Activated T-cell treated with anti-CD3 and anti-CD28 coated beads, Interleukin-2, amount 50 U/mL, for 72 hours (primary cell): ENCODE measurements around the gene TRIAP1. TPM values are rescaled to one million over a fixed set of nuclear protein-coding genes. Genes with fewer than 3 reads are reported as not detected.

Experiments
- ATAC-seq, 2 donors: fragments of 150-1000 bp; cut with Tn5 transposase; replicated peaks in 1 of 2; 2 replicates each; pipeline ENCODE4 v1.10.0; 2021; ENCODE audit warnings: moderate library complexity in 2 of 2, mild to moderate bottlenecking in 1 of 2
- DNase-seq, 2 donors: peaks; one replicate each; pipeline ENCODE4 v3.0.0; 2021 to 2022; ENCODE audit warnings: mixed read lengths in 1 of 2
- H3K27ac Mint-ChIP-seq: one replicate; pipeline ENCODE4 v1.8.0; 2022; ENCODE audit warnings: mild to moderate bottlenecking, moderate library complexity, mixed read lengths
- H3K27me3 Mint-ChIP-seq: one replicate; pipeline ENCODE4 v1.8.0; 2022; ENCODE audit warnings: low read depth, mixed read lengths
- H3K36me3 Mint-ChIP-seq, 2 donors: one replicate each; pipeline ENCODE4 v1.8.0; 2022; ENCODE audit warnings: mixed read lengths in 2 of 2, mild to moderate bottlenecking in 1 of 2; ENCODE audit not compliant: insufficient read depth in 2 of 2
- H3K4me1 Mint-ChIP-seq: one replicate; pipeline ENCODE4 v1.8.0; 2022; ENCODE audit warnings: low read depth, mixed read lengths
- H3K4me3 Mint-ChIP-seq, 2 donors: one replicate each; pipeline ENCODE4 v1.8.0; 2022; ENCODE audit warnings: mild to moderate bottlenecking in 2 of 2, mixed read lengths in 2 of 2, moderate library complexity in 2 of 2
- H3K9me3 Mint-ChIP-seq, 2 donors: one replicate each; pipeline ENCODE4 v1.8.0; 2022; ENCODE audit warnings: mixed read lengths in 2 of 2
- total RNA-seq, 2 donors: library from RNA; stranded (reverse); gene quantifications; one replicate each; pipeline ENCODE4 v1.2.3, GENCODE V29; 2022

Gene TRIAP1
- total RNA-seq, 2 donors from 2014 or later = 44.5 to 68.0 TPM

- H3K27ac Mint-ChIP-seq = no peak overlapping the region
- no peaks in the 10 kb centered on the region for H3K27me3 Mint-ChIP-seq
- ATAC-seq (no peak), DNase-seq (no peak)
- H3K36me3 Mint-ChIP-seq = no peaks in the 10 kb centered on the region
- no peak overlapping the region for H3K4me3 Mint-ChIP-seq
- H3K9me3 Mint-ChIP-seq = no peaks in the 10 kb centered on the region
- H3K4me1 Mint-ChIP-seq = peaks cover 25% of the 10 kb centered on the region
Measured at GRCh38 chr12:120475643-120476042, 29.5 kb upstream of the TRIAP1 start.

DNA sequence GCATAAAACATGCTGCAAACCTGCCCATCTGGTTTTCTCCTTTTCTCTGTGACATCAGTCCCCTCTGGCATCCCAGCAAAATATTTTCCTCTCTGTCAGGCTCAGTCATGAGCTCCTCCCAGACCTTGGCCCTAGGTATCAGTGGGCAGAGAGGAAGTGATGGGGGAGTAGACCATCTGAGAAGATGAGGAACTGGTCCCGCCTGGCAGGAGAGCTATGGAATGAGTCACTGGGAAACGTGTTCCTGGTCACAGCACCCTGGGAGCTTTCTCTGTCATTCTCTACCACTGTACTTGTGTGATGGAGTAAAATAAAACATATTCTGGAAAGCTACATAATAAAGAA is 28.4 kb upstream of the TRIAP1 start:
- no peak for DNase-seq
- Mint-ChIP-seq H3K9me3 (no peaks in the 10 kb centered on the region), H3K36me3 (no peaks in the 10 kb centered on the region), H3K4me3 (no peak overlapping the region), H3K27ac (no peak overlapping the region), H3K4me1 (peaks cover 28% of the 10 kb centered on the region), H3K27me3 (no peaks in the 10 kb centered on the region)
- no peak for ATAC-seq

- Mint-ChIP-seq H3K4me3 (no peak overlapping the region), H3K4me1 (peaks cover 28% of the 10 kb centered on the region), H3K36me3 (no peaks in the 10 kb centered on the region), H3K27ac (no peak overlapping the region), H3K27me3 (no peaks in the 10 kb centered on the region), H3K9me3 (no peaks in the 10 kb centered on the region)
- ATAC-seq (no peak), DNase-seq (no peak)
Measured at GRCh38 chr12:120473807-120474615, 27.8 kb upstream of the TRIAP1 start.

GRCh38 chr12:120472521-120472920 is 26.3 kb upstream of the TRIAP1 start:
- Mint-ChIP-seq H3K4me3 (no peak overlapping the region), H3K9me3 (no peaks in the 10 kb centered on the region), H3K27ac (no peak overlapping the region), H3K36me3 (peaks cover 2 to 3% of the 10 kb centered on the region in 2 donors), H3K27me3 (no peaks in the 10 kb centered on the region), H3K4me1 (peaks cover 36% of the 10 kb centered on the region)
- DNase-seq (no peak), ATAC-seq (no peak)

- ATAC-seq (peak in 1 of 2 donors; percentile 29), DNase-seq (no peak)
- H3K4me1 Mint-ChIP-seq = peaks cover 58% of the 10 kb centered on the region
- peak overlapping the region; percentile 93 to 97 for H3K4me3 Mint-ChIP-seq
- peaks cover 6% of the 10 kb centered on the region in 2 donors for H3K36me3 Mint-ChIP-seq
- H3K27ac Mint-ChIP-seq = peak overlapping the region; percentile 94
- H3K27me3 Mint-ChIP-seq = no peaks in the 10 kb centered on the region
- no peaks in the 10 kb centered on the region for H3K9me3 Mint-ChIP-seq
Measured at GRCh38 chr12:120470150-120470784, 24.1 kb upstream of the TRIAP1 start.

DNA sequence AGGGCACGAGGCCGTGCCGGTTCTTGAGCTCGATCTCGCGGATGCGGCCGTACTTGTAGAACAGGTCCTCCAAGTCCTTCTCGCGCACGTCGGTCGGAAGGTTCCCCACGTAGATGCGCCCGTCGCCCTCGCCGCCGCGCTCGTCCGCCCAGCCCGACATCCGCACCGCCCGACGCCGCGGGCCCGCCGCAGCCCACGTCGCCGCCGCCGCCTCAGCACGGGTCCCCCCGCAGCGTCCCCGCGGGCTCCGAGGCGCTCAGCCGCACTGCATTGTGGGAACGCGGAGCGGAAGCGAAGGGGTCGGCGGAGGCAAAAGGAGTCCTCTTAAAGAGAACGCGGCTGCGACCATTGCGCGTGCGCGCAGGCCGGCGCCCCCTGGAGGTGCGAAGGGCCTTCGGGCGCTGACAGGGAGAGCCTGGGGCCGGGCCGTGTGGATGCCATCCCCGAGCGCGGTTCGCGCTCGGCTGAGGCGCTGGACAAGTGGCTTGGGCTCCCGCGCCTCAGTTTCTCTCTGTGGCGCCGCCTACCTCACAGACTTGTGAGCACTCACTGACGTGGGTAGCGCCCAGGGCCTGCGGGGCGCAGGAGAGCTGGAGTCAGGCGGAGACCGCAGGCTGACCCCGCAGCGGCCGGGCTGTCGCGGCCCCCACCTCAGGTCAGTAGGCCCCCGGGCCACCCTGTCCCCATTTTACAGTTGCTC is 23.4 kb upstream of the TRIAP1 start, which contains the start of gene SRSF9:
Gene SRSF9, minus strand, starts transcription at position 299 of the 700 bp plus-strand sequence. Its CDS starts 139 bp downstream, at position 160.
- DNase-seq = peak; percentile 98 to 99
- no peaks in the 10 kb centered on the region for H3K9me3 Mint-ChIP-seq
- H3K27me3 Mint-ChIP-seq = no peaks in the 10 kb centered on the region
- H3K4me3 Mint-ChIP-seq = peak within 1 kb of the TSS; percentile 93 to 97
- peak within 1 kb of the TSS; percentile 94 for H3K27ac Mint-ChIP-seq
- ATAC-seq = peak; percentile 95
- peaks cover 60% of the 10 kb centered on the region for H3K4me1 Mint-ChIP-seq
- peaks cover 9% of the 10 kb centered on the region in 2 donors for H3K36me3 Mint-ChIP-seq

DNA sequence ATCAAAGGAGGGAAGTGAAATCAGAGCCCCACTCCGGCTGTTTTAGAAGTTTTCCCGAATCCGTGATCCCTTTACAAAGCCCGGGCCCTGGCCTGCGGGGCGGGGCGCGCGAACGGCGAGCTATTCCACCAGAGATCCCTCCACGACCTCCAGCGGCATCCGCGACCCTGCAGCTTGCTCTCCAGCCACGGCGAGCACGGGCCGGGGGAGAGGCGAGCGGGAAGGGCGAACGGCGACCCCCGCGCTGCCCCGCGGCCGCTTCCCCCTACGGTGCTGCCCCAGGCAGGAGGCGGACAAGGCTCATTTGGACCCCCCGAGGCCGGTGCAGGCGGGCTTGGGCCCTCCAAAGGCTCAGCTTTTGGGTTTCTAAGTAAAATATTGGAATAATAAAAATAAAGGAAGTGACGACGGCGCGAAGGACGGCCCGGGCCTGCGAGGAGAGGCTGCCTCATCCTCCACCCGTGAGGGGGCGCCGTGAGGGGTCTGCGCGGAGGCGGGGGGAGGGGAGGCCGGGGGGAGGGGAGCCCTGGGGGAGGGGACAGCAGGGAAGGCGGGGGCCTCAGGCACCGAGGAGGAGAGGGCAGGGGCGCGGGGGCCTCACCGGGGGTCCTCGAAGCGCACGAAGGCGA is 22.8 kb upstream of the TRIAP1 start:
- Mint-ChIP-seq H3K4me1 (peaks cover 62% of the 10 kb centered on the region), H3K4me3 (peak overlapping the region; percentile 93 to 97), H3K27ac (peak overlapping the region; percentile 93), H3K9me3 (no peaks in the 10 kb centered on the region), H3K36me3 (peaks cover 9 to 13% of the 10 kb centered on the region in 2 donors), H3K27me3 (no peaks in the 10 kb centered on the region)
- DNase-seq (peak; percentile 30 to 53), ATAC-seq (peak; percentile 37 to 48)

GRCh38 chr12:120468325-120468820 is 22.2 kb upstream of the TRIAP1 start:
- no peaks in the 10 kb centered on the region for H3K27me3 Mint-ChIP-seq
- peak overlapping the region; percentile 93 to 97 for H3K4me3 Mint-ChIP-seq
- H3K4me1 Mint-ChIP-seq = peaks cover 58% of the 10 kb centered on the region
- peak; percentile 36 to 41 for DNase-seq
- no peaks in the 10 kb centered on the region for H3K9me3 Mint-ChIP-seq
- peak overlapping the region; percentile 93 for H3K27ac Mint-ChIP-seq
- peaks cover 9 to 14% of the 10 kb centered on the region in 2 donors for H3K36me3 Mint-ChIP-seq
- ATAC-seq = no peak

GRCh38 chr12:120467439-120467838 is 21.3 kb upstream of the TRIAP1 start:
- Mint-ChIP-seq H3K27me3 (no peaks in the 10 kb centered on the region), H3K27ac (peak overlapping the region; percentile 67), H3K36me3 (peaks cover 9 to 14% of the 10 kb centered on the region in 2 donors), H3K4me3 (peak overlapping the region; percentile 93 to 97), H3K4me1 (peaks cover 53% of the 10 kb centered on the region), H3K9me3 (no peaks in the 10 kb centered on the region)
- ATAC-seq = no peak
- DNase-seq = no peak

GRCh38 chr12:120466560-120467315 is 20.6 kb upstream of the TRIAP1 start:
- Mint-ChIP-seq H3K36me3 (peaks cover 9 to 16% of the 10 kb centered on the region in 2 donors), H3K4me1 (peaks cover 51% of the 10 kb centered on the region), H3K27me3 (no peaks in the 10 kb centered on the region), H3K4me3 (peak overlapping the region in 1 of 2 donors; percentile 5), H3K9me3 (no peaks in the 10 kb centered on the region), H3K27ac (peak overlapping the region; percentile 85)
- peak; percentile 35 to 45 for DNase-seq
- no peak for ATAC-seq

DNA sequence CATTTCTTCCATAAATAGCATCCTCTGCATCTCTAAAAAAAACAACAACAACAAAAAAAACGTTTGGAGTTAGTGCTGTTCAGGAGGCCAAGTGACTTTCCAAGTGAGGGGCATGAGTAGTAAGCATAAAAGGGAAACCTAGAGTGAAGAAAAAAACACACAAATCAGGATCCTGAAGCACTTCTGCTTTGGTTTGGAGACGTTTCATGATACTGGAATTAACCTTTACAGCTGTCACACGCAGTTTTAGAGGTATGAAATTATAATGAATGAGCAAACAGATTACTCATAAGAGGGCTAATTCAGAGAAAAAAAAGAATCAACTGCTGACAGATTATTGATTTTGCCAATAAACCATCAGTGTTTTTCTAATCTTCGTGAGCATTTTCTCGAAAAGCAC is 19.6 kb upstream of the TRIAP1 start:
- DNase-seq = no peak
- Mint-ChIP-seq H3K9me3 (no peaks in the 10 kb centered on the region), H3K27me3 (no peaks in the 10 kb centered on the region), H3K4me3 (peak overlapping the region in 1 of 2 donors; percentile 44), H3K36me3 (peaks cover 9 to 18% of the 10 kb centered on the region in 2 donors), H3K4me1 (peaks cover 43% of the 10 kb centered on the region), H3K27ac (peak overlapping the region; percentile 85)
- ATAC-seq = no peak

GRCh38 chr12:120463712-120464111 is 17.5 kb upstream of the TRIAP1 start:
- Mint-ChIP-seq H3K27me3 (no peaks in the 10 kb centered on the region), H3K4me1 (peaks cover 35% of the 10 kb centered on the region), H3K4me3 (no peak overlapping the region), H3K27ac (peak overlapping the region; percentile 86), H3K36me3 (peaks cover 13 to 25% of the 10 kb centered on the region in 2 donors), H3K9me3 (no peaks in the 10 kb centered on the region)
- ATAC-seq (no peak), DNase-seq (no peak)
